Measurements from ENCODE around the gene SOCS2. TPM values are rescaled to one million over a fixed set of nuclear protein-coding genes. Genes with fewer than 3 reads are reported as not detected.

Gene SOCS2
- polyA plus RNA-seq, 2 of the 4 experiments (the other 2 are of a cell fraction) = 21.8 to 22.2 TPM

DNA sequence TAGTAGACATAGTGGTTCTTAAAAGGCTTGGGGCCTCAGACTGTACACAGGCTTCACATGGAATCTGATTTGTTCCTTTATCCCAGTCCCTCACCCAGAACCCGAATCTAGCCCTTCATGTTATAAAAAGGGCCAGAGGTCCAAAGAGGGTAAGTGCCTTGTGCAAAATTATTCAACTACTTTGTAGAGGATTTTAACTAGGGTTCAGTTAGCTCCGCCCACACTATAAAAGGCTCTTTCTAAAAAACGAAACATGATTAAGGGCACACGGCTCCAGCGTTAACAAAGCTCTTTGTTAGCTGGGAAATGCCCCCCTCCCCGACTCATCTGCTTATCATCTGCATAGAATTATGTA is 3.2 kb upstream of the SOCS2 start:
- DNase-seq (ENCODE audit: low read depth in 1 of 2, low spot score in 1 of 2) = no peak
- Histone ChIP-seq H3K9me3 (no peaks in the 10 kb centered on the region), H3K4me1 (peaks cover 21% of the 10 kb centered on the region), H3K4me2 (peak overlapping the region; percentile 90), H3K27ac (peak overlapping the region; percentile 94; a peak in 5 of 6 replicates), H3K4me3 (peak overlapping the region; percentile 64)
- POLR2A ChIA-PET = interaction anchor here (0.7 to 2.6 kb wide), 10 partner anchors 22 to 534 kb away, joined by 3 to 15 read pairs (median 6); partner anchors contain the start of gene CRADD
- CTCF ChIA-PET = interaction anchor here (0.5 to 12.6 kb wide), 37 partner anchors 11 to 534 kb away, joined by 3 to 232 read pairs (median 4); partner anchors contain the start of gene CRADD
- 6% methylated on average over 6 of the region's 6 CpGs for WGBS (ENCODE audit: missing lambda C conversion rate)
- no peak for ATAC-seq
- FAIRE-seq = no peak
- TF ChIP-seq KDM5A (IDR thresholded peaks at IDR 0.05) = no peak
- TF ChIP-seq CBX2 (IDR thresholded peaks at IDR 0.05; ENCODE audit: borderline replicate concordance, low read depth) = no peak
- TF ChIP-seq, protein P1, sequence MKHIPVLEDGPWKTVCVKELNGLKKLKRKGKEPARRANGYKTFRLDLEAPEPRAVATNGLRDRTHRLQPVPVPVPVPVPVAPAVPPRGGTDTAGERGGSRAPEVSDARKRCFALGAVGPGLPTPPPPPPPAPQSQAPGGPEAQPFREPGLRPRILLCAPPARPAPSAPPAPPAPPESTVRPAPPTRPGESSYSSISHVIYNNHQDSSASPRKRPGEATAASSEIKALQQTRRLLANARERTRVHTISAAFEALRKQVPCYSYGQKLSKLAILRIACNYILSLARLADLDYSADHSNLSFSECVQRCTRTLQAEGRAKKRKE (CRISPR knock-in tag; IDR thresholded peaks at IDR 0.05; ENCODE audit: low read depth) = no peak
- TF ChIP-seq, protein P2, sequence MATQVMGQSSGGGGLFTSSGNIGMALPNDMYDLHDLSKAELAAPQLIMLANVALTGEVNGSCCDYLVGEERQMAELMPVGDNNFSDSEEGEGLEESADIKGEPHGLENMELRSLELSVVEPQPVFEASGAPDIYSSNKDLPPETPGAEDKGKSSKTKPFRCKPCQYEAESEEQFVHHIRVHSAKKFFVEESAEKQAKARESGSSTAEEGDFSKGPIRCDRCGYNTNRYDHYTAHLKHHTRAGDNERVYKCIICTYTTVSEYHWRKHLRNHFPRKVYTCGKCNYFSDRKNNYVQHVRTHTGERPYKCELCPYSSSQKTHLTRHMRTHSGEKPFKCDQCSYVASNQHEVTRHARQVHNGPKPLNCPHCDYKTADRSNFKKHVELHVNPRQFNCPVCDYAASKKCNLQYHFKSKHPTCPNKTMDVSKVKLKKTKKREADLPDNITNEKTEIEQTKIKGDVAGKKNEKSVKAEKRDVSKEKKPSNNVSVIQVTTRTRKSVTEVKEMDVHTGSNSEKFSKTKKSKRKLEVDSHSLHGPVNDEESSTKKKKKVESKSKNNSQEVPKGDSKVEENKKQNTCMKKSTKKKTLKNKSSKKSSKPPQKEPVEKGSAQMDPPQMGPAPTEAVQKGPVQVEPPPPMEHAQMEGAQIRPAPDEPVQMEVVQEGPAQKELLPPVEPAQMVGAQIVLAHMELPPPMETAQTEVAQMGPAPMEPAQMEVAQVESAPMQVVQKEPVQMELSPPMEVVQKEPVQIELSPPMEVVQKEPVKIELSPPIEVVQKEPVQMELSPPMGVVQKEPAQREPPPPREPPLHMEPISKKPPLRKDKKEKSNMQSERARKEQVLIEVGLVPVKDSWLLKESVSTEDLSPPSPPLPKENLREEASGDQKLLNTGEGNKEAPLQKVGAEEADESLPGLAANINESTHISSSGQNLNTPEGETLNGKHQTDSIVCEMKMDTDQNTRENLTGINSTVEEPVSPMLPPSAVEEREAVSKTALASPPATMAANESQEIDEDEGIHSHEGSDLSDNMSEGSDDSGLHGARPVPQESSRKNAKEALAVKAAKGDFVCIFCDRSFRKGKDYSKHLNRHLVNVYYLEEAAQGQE (IDR thresholded peaks at IDR 0.05) = no peak

- no peak for FAIRE-seq
- no peak for TF ChIP-seq EHF (CRISPR knock-in tag; IDR thresholded peaks at IDR 0.05)
- 0 out of 2 replicates have a peak, but pooled peaks have one; percentile 45 for TF ChIP-seq FOSB (CRISPR knock-in tag; IDR thresholded peaks at IDR 0.05)
- TF ChIP-seq HDAC2 (IDR thresholded peaks at IDR 0.05) = no peak
- TF ChIP-seq HOXB13 (CRISPR knock-in tag; IDR thresholded peaks at IDR 0.05; ENCODE audit: low read depth) = no peak
- peak; percentile 82 for TF ChIP-seq CTCF (IDR thresholded peaks at IDR 0.05)
- no peak for TF ChIP-seq RFX5 (IDR thresholded peaks at IDR 0.05)
- peak; percentile 87 to 96 for TF ChIP-seq RAD21 (conservative IDR thresholded peaks at IDR 0.05 in 1 of 2, IDR thresholded peaks at IDR 0.05 in 1 of 2)
- peak; percentile 48 to 81; a peak in 3 of 4 replicates for TF ChIP-seq CEBPB (IDR thresholded peaks at IDR 0.05)
- 0 out of 2 replicates have a peak, but pooled peaks have one; percentile 7 for TF ChIP-seq PHF8 (IDR thresholded peaks at IDR 0.05; ENCODE audit: borderline replicate concordance, low read depth)
- peak; percentile 97 for TF ChIP-seq SMC3 (IDR thresholded peaks at IDR 0.05)
- no peak for TF ChIP-seq FOSL2 (IDR thresholded peaks at IDR 0.05)
- 0 out of 2 replicates have a peak, but pooled peaks have one; percentile 20 for TF ChIP-seq FOSL2 (CRISPR knock-in tag; IDR thresholded peaks at IDR 0.05)
- H3K9me3 ChIP-seq = no peaks in the 10 kb centered on the region
- WGBS (ENCODE audit: missing lambda C conversion rate) = 2% methylated on average over 48 of the region's 60 CpGs
- peak; percentile 91 to 96 for DNase-seq (ENCODE audit: low read depth in 1 of 2, low spot score in 1 of 2)
- H3K27ac ChIP-seq = peak overlapping the region; percentile 94
- peak overlapping the region; percentile 64 for H3K4me3 ChIP-seq
- peaks cover 15% of the 10 kb centered on the region for H3K4me1 ChIP-seq
- peak; percentile 77 to 83 for ATAC-seq
- H3K4me2 ChIP-seq = peak overlapping the region; percentile 90
- ChIA-PET CTCF (interaction anchor here (0.5 to 12.6 kb wide), 42 partner anchors 10 to 533 kb away, joined by 3 to 232 read pairs (median 4); partner anchors contain the start of gene CRADD), POLR2A (interaction anchor here (0.6 to 2.6 kb wide), 12 partner anchors 21 to 534 kb away, joined by 3 to 15 read pairs (median 4); partner anchors contain the start of gene CRADD)
These were observed 2.6 kb upstream of the SOCS2 start for GRCh38 chr12:93569656-93570551.
